BE2C (cell line): ENCODE results near the gene UPK2.

Experiments
- DNase-seq: peaks from one replicate; pipeline ENCODE4 v3.0.0-alpha.2; 2020
- H3K27me3 ChIP-seq: fragments of 250-450 bp; sonication (Bioruptor Pico); 2 replicates; pipeline ENCODE4 v1.5.1; 2020; ENCODE audit warnings: mild to moderate bottlenecking
- H3K36me3 ChIP-seq: fragments of 250-450 bp; sonication (Bioruptor Pico); 2 replicates; pipeline ENCODE4 v1.5.1; 2020; ENCODE audit warnings: mild to moderate bottlenecking
- H3K4me1 ChIP-seq: fragments of 250-450 bp; sonication (Bioruptor Pico); 2 replicates; pipeline ENCODE4 v1.5.1; 2020
- H3K4me3 ChIP-seq: 2 replicates; pipeline ENCODE4 v1.5.1; 2011; ENCODE audit warnings: low read depth, low read length
- H3K9me3 ChIP-seq: fragments of 250-450 bp; sonication (Bioruptor Pico); 2 replicates; pipeline ENCODE4 v1.5.1; 2020
- TF ChIP-seq, protein P1 (sequence below): IDR thresholded peaks from 2 replicates; pipeline ENCODE4 v1.5.1; 2012; ENCODE audit warnings: mild to moderate bottlenecking, low read depth, low read length

The UPK2 gene

DNA sequence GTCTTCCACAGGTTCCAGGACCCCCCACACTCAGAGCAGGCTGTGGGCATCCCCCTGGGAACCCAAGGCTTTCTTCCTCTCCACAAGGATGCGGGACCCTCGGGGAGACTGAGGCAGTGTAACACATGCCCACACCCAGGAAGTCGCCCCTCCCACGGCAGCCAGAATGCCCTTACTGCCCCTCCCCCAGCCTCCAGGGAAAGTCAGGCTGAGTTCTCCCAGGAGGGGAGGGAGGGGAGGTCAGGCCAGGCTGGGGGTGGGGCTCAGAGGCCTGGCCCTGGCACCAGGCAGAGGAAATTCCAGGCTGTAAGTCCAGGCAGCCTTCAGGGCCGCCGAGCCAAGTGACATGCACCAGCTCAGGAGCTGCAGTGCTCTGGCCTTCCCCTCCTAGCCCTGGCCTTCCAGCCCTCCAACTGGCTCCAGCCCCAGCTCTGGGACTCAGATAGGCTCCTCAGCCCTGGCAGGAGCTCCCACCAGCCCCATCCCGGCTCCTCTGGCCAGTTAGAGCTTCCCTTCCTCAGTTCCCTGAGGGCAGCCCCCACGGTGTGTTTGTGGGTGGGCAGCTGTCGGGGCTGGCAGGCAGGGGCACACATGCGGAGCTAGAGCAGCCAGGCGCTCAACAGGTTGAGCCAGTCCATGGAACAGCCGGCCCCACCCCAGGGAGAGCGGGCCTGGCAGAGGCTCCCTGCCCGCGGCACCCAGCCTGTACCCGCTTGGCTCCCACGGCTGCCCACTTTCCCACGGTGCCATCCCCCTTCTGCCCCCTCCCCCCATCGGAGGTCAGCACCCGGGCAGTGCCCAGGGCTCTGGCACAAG, 34.0 kb upstream of the UPK2 start:
- peak; percentile 76 for DNase-seq
- no peaks in the 10 kb centered on the region for H3K36me3 ChIP-seq
- no peaks in the 10 kb centered on the region for H3K27me3 ChIP-seq
- no peaks in the 10 kb centered on the region for H3K9me3 ChIP-seq
- TF ChIP-seq, protein P1, sequence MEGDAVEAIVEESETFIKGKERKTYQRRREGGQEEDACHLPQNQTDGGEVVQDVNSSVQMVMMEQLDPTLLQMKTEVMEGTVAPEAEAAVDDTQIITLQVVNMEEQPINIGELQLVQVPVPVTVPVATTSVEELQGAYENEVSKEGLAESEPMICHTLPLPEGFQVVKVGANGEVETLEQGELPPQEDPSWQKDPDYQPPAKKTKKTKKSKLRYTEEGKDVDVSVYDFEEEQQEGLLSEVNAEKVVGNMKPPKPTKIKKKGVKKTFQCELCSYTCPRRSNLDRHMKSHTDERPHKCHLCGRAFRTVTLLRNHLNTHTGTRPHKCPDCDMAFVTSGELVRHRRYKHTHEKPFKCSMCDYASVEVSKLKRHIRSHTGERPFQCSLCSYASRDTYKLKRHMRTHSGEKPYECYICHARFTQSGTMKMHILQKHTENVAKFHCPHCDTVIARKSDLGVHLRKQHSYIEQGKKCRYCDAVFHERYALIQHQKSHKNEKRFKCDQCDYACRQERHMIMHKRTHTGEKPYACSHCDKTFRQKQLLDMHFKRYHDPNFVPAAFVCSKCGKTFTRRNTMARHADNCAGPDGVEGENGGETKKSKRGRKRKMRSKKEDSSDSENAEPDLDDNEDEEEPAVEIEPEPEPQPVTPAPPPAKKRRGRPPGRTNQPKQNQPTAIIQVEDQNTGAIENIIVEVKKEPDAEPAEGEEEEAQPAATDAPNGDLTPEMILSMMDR: no peak
- peaks cover 63% of the 10 kb centered on the region for H3K4me1 ChIP-seq
- peak overlapping the region; percentile 92 for H3K4me3 ChIP-seq

DNA sequence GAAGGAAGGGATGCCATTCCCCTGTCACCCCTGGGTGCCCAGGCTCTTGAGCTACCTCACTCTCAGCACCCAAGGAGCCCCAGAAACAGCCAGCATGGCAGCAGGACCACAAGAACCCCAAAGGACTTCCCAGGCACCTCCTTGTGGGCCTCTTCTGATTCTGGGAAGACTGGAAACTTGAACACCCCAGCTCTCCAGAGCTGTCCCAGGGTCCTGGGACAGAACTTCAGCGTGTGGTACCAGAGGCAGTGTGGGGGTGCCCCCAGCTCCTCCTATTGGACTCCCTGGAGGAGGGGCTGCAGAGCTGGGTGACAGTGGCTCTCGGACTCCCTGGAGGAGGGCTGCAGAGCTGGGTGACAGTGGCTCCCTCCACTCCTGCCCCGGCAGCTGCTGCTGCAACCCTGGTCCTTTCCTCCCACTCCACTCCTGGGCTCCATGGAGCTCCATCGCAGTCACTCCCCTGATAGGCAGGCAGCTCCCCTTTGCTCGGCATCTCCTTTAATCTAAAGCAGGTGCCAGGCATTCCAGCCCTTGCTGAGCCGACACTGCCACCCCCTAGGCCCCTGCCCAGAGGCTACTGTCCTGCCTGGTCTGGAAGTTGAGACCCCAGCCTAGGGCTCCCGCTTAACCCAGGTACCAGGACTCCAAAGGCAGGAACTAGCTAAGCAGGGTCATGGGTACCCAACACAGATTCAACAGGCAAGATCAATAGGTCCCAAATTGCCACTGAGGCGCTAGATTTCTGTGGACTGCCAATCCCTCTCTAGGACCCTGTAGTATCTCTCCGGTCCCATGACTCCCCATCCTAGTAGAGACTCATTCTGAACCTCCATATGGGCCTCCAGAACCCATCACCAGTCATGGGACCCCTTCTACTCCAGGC, 33.1 kb upstream of the UPK2 start:
- Histone ChIP-seq H3K36me3 (no peaks in the 10 kb centered on the region), H3K27me3 (no peaks in the 10 kb centered on the region), H3K9me3 (no peaks in the 10 kb centered on the region), H3K4me3 (peak overlapping the region; percentile 92), H3K4me1 (peaks cover 60% of the 10 kb centered on the region)
- DNase-seq: no peak
- TF ChIP-seq, protein P1: no peak

DNA sequence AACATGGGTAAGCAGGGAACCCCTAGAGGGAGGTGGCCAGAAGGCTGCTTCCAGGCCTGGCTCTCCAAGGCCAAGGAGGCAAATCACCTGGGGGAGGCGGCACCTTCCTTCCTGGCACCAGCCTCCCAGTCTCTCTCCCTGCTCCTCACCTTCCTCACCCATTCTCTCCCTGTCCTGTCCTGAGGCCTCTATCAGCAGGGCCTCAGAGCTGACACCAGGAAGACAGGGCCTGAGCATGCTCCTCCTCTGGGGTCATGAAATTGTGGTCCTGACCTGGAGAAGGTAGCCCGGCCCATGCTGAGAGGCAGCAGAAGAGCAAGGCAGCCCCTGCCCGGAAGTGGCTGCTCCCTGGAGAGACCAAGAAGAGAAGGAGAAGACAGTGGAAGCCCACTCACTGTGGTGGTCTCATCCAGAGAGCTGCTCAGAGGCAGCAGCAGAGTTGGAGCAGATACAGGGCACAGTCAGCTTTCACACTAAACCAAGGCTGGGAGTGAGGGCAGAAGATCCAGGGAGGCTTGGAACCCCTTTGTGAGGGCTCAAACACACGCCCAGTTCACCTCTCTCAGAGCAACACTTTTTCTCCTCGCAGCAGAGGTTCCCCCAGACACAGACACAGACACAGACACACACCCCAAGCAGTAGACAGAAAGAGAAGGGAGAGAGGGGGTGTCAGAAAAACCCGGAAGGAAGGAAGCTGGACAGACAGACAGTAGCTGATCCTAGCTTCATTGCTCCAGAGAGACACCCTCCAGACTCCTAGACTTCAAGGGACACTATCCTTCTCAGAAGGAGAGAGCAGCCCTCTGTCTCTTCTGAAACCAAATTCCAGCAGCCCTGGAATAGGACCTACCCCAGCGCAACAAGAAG, 32.1 kb upstream of the UPK2 start:
- H3K9me3 ChIP-seq: no peaks in the 10 kb centered on the region
- no peaks in the 10 kb centered on the region for H3K27me3 ChIP-seq
- peak overlapping the region; percentile 92 for H3K4me3 ChIP-seq
- DNase-seq: no peak
- peaks cover 53% of the 10 kb centered on the region for H3K4me1 ChIP-seq
- H3K36me3 ChIP-seq: no peaks in the 10 kb centered on the region
- TF ChIP-seq, protein P1: no peak

DNA sequence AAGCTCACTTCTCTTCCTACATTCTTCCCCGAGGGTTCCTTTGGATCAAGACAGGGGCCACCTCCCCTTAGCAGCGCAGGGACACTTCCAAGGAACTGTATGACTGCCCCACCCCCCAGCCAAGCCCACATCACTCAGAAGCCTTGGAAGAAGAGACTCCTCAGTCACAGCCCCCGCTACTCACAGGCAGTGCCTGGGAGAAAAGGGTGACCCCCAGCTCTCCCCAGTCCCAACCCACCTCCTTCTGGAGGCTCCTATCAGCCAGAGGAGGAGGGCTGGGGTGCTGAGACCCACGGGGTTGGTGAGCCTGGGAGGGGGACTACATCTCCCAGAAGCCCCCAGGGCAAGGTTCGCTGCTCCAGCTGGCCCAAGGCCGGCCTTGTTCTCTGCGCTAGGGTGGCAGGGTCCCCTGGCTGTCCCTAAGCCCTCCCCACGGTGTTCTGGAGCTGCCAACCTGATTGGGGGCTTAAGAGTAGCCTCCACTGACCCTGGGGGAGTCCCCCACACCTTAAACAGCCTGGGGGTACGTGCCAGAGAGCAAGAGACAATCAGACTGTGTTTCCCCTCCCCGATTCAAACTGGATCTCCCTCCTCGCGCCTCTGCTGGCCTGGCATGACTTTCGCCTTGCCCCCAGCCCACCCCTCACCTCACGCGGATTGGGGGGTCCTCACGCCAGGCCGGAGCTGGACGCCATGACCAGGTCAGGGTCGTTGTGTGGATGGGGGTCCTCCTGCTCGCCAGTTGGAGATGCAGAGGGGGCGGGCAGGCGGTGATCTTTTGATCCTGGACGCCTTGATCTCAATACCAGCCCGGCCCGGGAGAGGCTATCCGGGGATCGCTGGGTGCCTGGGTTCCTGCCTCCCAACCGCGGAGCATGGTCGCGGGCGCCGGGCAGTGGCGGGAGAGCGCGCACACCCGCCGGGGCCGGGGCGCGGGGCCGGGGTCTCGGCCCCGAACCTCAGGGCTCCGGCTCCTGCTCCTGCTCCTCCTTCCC, 31.2 kb upstream of the UPK2 start:
- Histone ChIP-seq H3K9me3 (no peaks in the 10 kb centered on the region), H3K27me3 (no peaks in the 10 kb centered on the region), H3K36me3 (no peaks in the 10 kb centered on the region), H3K4me3 (peak overlapping the region; percentile 92), H3K4me1 (peaks cover 44% of the 10 kb centered on the region)
- TF ChIP-seq, protein P1: no peak
- peak; percentile 77 for DNase-seq

DNA sequence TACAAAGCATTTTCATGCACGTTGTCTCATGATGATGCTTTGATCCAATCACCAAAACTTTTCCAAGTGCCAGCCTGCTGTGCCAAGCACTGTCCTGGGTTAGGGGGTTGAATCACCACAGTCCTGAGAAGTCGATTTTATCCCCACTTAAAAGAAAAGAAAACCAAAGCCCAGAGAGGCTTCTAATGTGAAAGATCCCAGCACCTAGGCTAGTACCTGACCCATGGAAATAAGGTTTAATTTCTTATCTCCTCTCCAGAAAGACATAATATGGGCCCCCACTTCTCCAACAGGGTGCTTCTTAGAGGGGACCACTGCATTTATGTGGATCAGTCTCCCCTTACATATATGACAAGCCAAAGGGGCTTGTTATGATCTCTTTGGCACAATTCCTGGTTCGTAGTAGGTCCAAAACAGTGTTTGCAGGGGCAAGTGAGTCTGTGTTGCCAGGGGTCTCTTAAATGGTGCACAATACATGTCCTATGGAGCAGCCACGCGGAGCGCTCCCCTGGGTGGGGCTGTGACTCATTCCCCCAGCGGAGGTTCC, 28.5 kb upstream of the UPK2 start:
- TF ChIP-seq, protein P1: no peak
- H3K9me3 ChIP-seq: no peaks in the 10 kb centered on the region
- peaks cover 17% of the 10 kb centered on the region for H3K4me1 ChIP-seq
- no peaks in the 10 kb centered on the region for H3K36me3 ChIP-seq
- no peaks in the 10 kb centered on the region for H3K27me3 ChIP-seq
- H3K4me3 ChIP-seq: peak overlapping the region; percentile 77
- no peak for DNase-seq
